ENCODE data around the gene TRIM26. TPM values are rescaled to one million over a fixed set of nuclear protein-coding genes. Genes with fewer than 3 reads are reported as not detected.

TRIM26 gene
- total RNA-seq, 1 donor from 2014 or later, result 52.9 TPM

GRCh38 chr6:30152016-30152673, 61.1 kb downstream of the TRIM26 start:
- Mint-ChIP-seq H3K36me3 (ENCODE audit: insufficient read depth) (no peaks in the 10 kb centered on the region), H3K9me3 (ENCODE audit: low read depth) (no peaks in the 10 kb centered on the region), H3K4me3 (ENCODE audit: low read depth) (no peak overlapping the region), H3K27me3 (peaks cover 55% of the 10 kb centered on the region), H3K27ac (no peak overlapping the region), H3K4me1 (ENCODE audit: low read depth) (no peaks in the 10 kb centered on the region)
- DNase-seq (ENCODE audit: low spot score, unreplicated experiment), result no peak
- TF ChIP-seq CTCF (IDR thresholded peaks at IDR 0.05; ENCODE audit: unreplicated experiment), result no peak

- TF ChIP-seq CTCF (IDR thresholded peaks at IDR 0.05; ENCODE audit: unreplicated experiment), result no peak
- H3K4me1 Mint-ChIP-seq (ENCODE audit: low read depth), result no peaks in the 10 kb centered on the region
- DNase-seq (ENCODE audit: low spot score, unreplicated experiment), result no peak
- peaks cover 55% of the 10 kb centered on the region for H3K27me3 Mint-ChIP-seq
- H3K9me3 Mint-ChIP-seq (ENCODE audit: low read depth), result no peaks in the 10 kb centered on the region
- H3K36me3 Mint-ChIP-seq (ENCODE audit: insufficient read depth), result no peaks in the 10 kb centered on the region
- H3K4me3 Mint-ChIP-seq (ENCODE audit: low read depth), result no peak overlapping the region
- H3K27ac Mint-ChIP-seq, result no peak overlapping the region
Observed at GRCh38 chr6:30151580-30151979, 61.6 kb downstream of the TRIM26 start.

GRCh38 chr6:30150671-30151395, 62.4 kb downstream of the TRIM26 start:
- Mint-ChIP-seq H3K9me3 (ENCODE audit: low read depth) (no peaks in the 10 kb centered on the region), H3K4me1 (ENCODE audit: low read depth) (no peaks in the 10 kb centered on the region), H3K36me3 (ENCODE audit: insufficient read depth) (no peaks in the 10 kb centered on the region), H3K4me3 (ENCODE audit: low read depth) (no peak overlapping the region), H3K27ac (no peak overlapping the region), H3K27me3 (peaks cover 53% of the 10 kb centered on the region)
- no peak for DNase-seq (ENCODE audit: low spot score, unreplicated experiment)
- no peak for TF ChIP-seq CTCF (IDR thresholded peaks at IDR 0.05; ENCODE audit: unreplicated experiment)

GRCh38 chr6:30149858-30150550, 63.2 kb downstream of the TRIM26 start:
- Mint-ChIP-seq H3K4me1 (ENCODE audit: low read depth) (no peaks in the 10 kb centered on the region), H3K27me3 (peaks cover 55% of the 10 kb centered on the region), H3K9me3 (ENCODE audit: low read depth) (no peaks in the 10 kb centered on the region), H3K27ac (no peak overlapping the region), H3K36me3 (ENCODE audit: insufficient read depth) (no peaks in the 10 kb centered on the region), H3K4me3 (ENCODE audit: low read depth) (no peak overlapping the region)
- no peak for TF ChIP-seq CTCF (IDR thresholded peaks at IDR 0.05; ENCODE audit: unreplicated experiment)
- no peak for DNase-seq (ENCODE audit: low spot score, unreplicated experiment)

- no peaks in the 10 kb centered on the region for H3K4me1 Mint-ChIP-seq (ENCODE audit: low read depth)
- H3K27ac Mint-ChIP-seq, result no peak overlapping the region
- no peaks in the 10 kb centered on the region for H3K36me3 Mint-ChIP-seq (ENCODE audit: insufficient read depth)
- no peak for DNase-seq (ENCODE audit: low spot score, unreplicated experiment)
- no peak for TF ChIP-seq CTCF (IDR thresholded peaks at IDR 0.05; ENCODE audit: unreplicated experiment)
- H3K27me3 Mint-ChIP-seq, result peaks cover 55% of the 10 kb centered on the region
- no peak overlapping the region for H3K4me3 Mint-ChIP-seq (ENCODE audit: low read depth)
- no peaks in the 10 kb centered on the region for H3K9me3 Mint-ChIP-seq (ENCODE audit: low read depth)
Observed at GRCh38 chr6:30149234-30149633, 64.0 kb downstream of the TRIM26 start.
